HL-60 (cell line): ENCODE measurements around the gene ZNF827.

ENCODE experiments used
- DNase-seq, 2 experiments: peaks; one replicate each; pipeline ENCODE4 v3.0.0-alpha.2; 2010 to 2020; ENCODE audit warnings: low read depth in 1 of 2, low spot score in 1 of 2
- H3K27ac ChIP-seq: fragments of 250-450 bp; sonication (Bioruptor Pico); replicated peaks from 2 replicates; pipeline ENCODE4 v1.5.1; 2020; ENCODE audit warnings: mild to moderate bottlenecking, moderate library complexity
- H3K27me3 ChIP-seq: fragments of 250-450 bp; sonication (Bioruptor Pico); 2 replicates; pipeline ENCODE4 v1.5.1; 2021; ENCODE audit warnings: mild to moderate bottlenecking, moderate library complexity; ENCODE audit not compliant: insufficient read depth, poor library complexity, severe bottlenecking
- H3K4me3 ChIP-seq: replicated peaks from 2 replicates; pipeline ENCODE4 v1.5.1; 2011; ENCODE audit warnings: mild to moderate bottlenecking, control low read depth, low read length; ENCODE audit not compliant: insufficient read depth
- CTCF ChIP-seq: IDR thresholded peaks from one replicate; pipeline ENCODE4 v1.5.1; 2011; ENCODE audit warnings: low read length, control low read depth, inconsistent platforms; ENCODE audit not compliant: insufficient read depth
- GABPA ChIP-seq: IDR thresholded peaks from 2 replicates; pipeline ENCODE4 v1.6.1; 2012; ENCODE audit warnings: low read depth
- POLR2AphosphoS5 ChIP-seq: IDR thresholded peaks from 2 replicates; pipeline ENCODE4 v1.6.1; 2012; ENCODE audit warnings: low read depth
- SPI1 ChIP-seq: IDR thresholded peaks from 2 replicates; pipeline ENCODE4 v1.6.1; 2012; ENCODE audit warnings: low read depth, mild to moderate bottlenecking, borderline replicate concordance
- TF ChIP-seq, protein P1 (sequence below): IDR thresholded peaks from 2 replicates; pipeline ENCODE4 v1.6.1; 2012; ENCODE audit warnings: low read depth; ENCODE audit not compliant: insufficient replicate concordance

ZNF827 gene

DNA sequence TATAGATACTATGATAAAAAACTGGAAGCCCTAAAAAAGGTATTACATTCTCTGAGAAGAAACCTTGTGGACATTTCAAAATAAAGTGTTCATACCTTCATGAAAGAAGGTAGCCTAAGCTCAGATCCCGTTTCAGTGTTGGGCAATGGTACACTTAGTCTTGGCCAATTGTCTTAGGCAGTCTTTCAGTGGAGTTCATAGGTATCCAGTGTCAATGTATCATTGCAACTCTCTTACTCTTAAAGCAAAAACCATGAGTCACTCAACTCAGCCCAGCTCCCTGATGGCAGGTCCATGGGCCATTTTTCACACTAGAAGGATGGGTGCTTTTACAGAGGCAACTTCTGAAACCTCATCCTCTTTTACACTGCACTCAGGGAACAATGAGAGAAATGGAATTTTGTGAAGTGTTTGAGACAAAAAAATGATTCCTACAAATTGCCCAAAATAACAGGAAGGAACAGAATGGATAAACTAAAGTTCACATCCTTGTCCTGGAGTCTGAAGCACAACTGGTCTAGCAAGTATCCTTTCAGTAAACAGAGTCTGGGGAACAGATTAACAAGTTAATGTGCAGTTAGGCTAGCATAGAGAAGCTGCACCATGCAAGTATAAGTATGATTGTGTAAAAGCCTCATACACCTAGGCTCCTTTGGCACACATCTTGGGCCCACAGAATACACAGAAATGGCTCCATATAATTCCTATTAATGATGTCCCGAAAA is 7.0 kb upstream of the ZNF827 start:
- H3K27ac ChIP-seq, result no peak overlapping the region
- TF ChIP-seq CTCF (no peak), GABPA (no peak), SPI1 (no peak), POLR2AphosphoS5 (no peak)
- TF ChIP-seq, protein P1, sequence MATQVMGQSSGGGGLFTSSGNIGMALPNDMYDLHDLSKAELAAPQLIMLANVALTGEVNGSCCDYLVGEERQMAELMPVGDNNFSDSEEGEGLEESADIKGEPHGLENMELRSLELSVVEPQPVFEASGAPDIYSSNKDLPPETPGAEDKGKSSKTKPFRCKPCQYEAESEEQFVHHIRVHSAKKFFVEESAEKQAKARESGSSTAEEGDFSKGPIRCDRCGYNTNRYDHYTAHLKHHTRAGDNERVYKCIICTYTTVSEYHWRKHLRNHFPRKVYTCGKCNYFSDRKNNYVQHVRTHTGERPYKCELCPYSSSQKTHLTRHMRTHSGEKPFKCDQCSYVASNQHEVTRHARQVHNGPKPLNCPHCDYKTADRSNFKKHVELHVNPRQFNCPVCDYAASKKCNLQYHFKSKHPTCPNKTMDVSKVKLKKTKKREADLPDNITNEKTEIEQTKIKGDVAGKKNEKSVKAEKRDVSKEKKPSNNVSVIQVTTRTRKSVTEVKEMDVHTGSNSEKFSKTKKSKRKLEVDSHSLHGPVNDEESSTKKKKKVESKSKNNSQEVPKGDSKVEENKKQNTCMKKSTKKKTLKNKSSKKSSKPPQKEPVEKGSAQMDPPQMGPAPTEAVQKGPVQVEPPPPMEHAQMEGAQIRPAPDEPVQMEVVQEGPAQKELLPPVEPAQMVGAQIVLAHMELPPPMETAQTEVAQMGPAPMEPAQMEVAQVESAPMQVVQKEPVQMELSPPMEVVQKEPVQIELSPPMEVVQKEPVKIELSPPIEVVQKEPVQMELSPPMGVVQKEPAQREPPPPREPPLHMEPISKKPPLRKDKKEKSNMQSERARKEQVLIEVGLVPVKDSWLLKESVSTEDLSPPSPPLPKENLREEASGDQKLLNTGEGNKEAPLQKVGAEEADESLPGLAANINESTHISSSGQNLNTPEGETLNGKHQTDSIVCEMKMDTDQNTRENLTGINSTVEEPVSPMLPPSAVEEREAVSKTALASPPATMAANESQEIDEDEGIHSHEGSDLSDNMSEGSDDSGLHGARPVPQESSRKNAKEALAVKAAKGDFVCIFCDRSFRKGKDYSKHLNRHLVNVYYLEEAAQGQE, result no peak
- H3K27me3 ChIP-seq, result peaks cover 15% of the 10 kb centered on the region
- no peak for DNase-seq
- no peak overlapping the region for H3K4me3 ChIP-seq

DNA sequence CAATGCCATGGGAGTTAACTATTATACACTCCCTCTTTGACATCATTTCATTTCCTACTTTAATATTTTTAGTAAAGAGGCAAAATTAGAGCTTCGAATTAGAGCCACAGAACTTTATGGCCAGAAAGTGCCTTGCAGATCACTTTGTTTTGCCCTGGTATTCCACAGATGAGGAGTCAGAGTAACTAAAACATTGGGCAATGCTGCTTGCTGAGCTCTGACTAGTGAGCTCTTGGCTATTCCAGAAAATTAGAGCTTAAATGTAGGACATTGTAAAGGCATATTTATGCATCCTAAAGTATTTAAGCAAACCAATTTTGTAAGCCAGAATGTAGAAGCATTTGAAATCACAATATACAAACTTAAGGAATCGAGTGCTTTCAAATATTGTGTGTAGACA is 6.3 kb upstream of the ZNF827 start:
- TF ChIP-seq, protein P1, result no peak
- TF ChIP-seq GABPA (no peak), CTCF (no peak), POLR2AphosphoS5 (no peak), SPI1 (no peak)
- no peak overlapping the region for H3K4me3 ChIP-seq
- no peak for DNase-seq
- H3K27ac ChIP-seq, result no peak overlapping the region
- H3K27me3 ChIP-seq, result peaks cover 19% of the 10 kb centered on the region

DNA sequence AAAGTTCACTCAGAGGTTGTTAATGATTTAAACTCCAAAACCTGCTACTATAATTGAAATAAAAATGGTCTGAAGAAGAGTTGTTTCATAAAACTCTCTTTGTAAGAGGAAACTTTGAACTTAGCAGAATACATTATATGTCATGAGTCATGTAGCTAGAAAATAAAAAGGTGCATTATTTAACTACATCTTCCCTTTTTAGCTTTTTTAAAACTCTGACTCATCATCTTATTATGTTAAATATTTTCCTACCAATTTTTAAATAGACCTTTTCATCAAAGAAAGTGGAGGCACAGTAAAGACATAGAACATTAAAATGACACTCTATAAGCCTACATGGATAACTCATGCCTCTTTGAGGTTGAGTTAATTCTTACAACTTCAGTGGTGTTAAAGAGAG is 1.2 kb upstream of the ZNF827 start:
- no peak for DNase-seq
- Histone ChIP-seq H3K4me3 (no peak overlapping the region), H3K27ac (no peak overlapping the region), H3K27me3 (peaks cover 47% of the 10 kb centered on the region)
- no peak for TF ChIP-seq SPI1
- no peak for TF ChIP-seq CTCF

DNA sequence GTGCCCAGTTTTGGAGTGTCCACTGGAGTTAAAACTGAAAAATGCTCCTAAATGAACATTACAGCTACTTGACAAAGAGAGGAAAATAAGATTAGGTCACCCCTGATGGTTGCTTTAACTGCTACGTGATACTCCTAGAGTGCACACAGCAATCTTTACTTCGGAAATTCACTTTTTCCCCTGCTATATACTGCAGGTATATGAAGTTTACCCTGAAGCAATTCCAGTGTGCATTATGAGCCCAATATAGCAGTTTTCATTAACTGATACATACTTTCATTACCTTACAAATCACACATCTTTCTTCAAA is 773 bp upstream of the ZNF827 start:
- no peak for DNase-seq
- no peak for TF ChIP-seq CTCF
- TF ChIP-seq, protein P1, result no peak
- Histone ChIP-seq H3K27ac (no peak overlapping the region), H3K27me3 (peaks cover 48% of the 10 kb centered on the region), H3K4me3 (no peak overlapping the region)
